Posterior vena cava (tissue), 2 donors: Measurements from ENCODE around the gene GRM3. TPM values are rescaled to one million over a fixed set of nuclear protein-coding genes. Genes with fewer than 3 reads are reported as not detected.

Experiments used
- DNase-seq: peaks from one replicate; pipeline ENCODE4 v3.0.0-alpha.2; 2020; ENCODE audit warnings: low spot score
- intact Hi-C, 2 donors: fragments of 100-400 bp; cut with DNase I; formaldehyde crosslinking; loops; one replicate each; pipeline versions ENCODE4 v1.14.1 to v1.14.2; 2022 to 2023
- total RNA-seq, 2 donors: library from RNA; stranded (reverse); fragmentation: NEBNext Ultra II Directional; extraction: Animal tissue kit (Norgen Biotek cat#: 25700); gene quantifications; one replicate each; pipeline ENCODE4 v1.2.1, GENCODE V29; 2021
- donor health status: DM: yes; HTN: yes; CAD: no.
- donor health status: DM: yes; HTN: yes; CAD: no.

GRM3 gene
- total RNA-seq, 2 donors from 2014 or later, result not detected

DNA sequence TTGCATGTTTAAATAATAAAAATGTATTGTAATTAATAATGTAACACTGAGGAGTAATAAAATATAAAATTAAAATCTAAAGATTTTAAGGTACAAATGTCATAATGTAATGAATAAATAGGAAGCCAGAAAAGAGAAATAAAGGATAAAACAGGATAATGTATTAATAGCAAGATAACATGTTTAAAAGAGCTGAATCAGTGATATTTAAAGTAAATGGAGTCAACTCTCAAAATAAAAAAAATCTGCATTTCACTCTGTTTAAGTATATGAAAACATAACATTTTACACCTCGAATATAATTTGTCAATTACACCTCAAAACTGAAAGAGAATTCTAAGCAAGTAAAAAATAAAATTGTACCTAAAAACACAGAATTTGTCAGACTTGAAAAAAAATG lies 44.1 kb downstream of the GRM3 start:
- no peak for DNase-seq
- intact Hi-C loops, result no loop called here

DNA sequence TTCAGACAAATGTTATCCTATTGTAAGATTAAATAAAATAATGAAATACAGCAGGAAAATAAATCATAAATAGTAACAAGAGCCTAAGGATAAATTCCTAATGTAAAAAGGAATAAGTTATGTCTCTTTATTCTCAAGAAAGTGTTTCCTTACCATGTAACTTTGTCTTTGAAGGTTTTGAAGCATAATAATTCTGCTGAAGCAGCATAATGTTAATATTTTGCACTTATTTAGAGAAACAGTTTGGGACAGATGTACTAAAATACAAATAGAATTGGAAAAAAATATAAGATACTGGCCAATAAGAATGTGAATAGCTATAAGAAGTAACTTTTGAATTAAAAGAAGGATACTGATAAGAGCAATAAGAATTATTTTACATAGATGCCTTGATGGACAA lies 45.7 kb downstream of the GRM3 start:
- no peak for DNase-seq
- intact Hi-C loops, result no loop called here

DNA sequence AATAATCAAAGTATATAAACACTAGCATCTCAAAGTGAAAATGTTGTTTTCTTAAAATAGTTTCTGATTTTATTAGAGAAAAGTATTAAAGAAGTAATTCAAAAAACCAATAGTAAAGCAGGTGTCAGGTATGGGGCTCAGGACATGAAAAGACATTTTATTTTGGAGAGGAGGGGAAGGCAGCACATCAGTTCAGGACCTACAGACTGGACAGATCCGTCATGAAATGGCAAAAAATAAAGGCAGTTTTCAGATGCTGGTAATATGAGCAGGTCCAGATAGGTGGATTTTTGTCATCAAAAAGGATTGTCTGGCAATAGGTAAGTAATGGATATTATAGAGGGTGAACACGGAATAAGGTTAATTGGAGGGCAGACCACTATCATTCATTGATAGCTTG lies 49.0 kb downstream of the GRM3 start:
- intact Hi-C loops, result no loop called here
- DNase-seq, result no peak

DNA sequence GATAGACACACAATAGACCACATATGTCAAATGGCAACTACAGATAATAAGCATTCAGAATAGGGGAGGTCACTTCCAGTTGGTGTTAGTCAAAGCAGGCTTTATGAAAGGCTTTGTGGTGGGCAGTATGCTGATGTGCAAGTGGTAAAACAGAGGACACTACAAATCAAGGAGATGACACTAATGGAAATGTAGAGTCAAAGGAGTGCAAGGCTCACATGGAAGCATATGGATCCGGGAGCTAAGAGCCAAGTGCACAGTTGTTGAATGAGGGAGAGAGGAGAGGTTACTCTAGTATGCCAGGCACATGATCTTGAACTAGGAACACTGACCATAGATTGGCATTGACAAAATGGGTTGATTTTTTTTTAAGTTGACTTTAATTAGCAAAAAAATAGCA lies 62.7 kb downstream of the GRM3 start:
- intact Hi-C loops, result no loop called here
- no peak for DNase-seq

DNA sequence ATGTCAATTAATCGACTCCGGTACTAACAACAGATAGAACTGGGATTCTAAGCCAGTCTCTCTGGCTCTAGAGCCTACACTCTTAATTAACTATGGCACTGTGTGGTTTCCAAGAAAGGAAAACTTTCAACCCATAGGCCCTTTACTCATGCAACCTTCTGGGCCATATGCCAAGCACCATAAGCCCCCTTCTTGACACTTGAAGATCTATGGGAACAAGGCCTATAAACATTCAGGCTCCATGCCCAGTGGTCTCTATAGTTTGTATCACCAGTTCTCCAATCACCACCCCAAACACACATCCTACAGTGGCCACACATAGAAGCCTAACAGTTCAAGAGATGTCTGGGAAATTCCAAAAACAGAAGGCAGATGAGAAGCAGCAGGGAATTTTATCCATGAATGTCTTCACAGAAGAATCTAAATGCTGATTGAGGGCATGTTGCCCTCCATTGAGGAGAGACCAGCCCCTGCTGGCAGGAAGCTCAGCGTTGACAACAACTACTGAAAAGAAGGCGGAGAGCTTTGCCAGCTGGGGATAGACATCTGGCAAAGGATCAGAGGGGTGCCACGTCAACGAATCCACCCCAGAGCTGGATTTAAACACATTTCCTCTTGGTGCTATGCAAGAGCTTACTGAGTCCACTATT lies 64.4 kb downstream of the GRM3 start:
- no peak for DNase-seq
- intact Hi-C loops, result no loop called here

DNA sequence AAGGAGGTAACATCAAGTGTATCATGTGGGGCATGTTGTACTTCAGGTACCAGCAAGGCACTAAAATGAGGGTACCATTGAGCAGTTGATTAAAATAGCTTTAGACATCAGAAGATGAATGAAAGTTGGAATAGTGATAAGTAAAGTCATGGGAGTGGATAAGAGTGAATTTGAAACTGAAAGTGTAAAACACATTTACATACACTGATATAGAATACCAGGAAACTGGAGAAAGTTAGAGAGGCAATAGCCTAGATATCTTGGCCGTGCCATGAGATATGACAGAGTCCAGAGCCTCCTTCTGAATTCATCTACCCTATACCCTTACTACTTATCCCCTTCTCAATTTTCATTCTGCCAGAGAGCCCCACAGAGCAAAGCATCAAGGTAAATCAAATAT lies 76.6 kb downstream of the GRM3 start:
- DNase-seq, result no peak
- intact Hi-C loops, result no loop called here

DNA sequence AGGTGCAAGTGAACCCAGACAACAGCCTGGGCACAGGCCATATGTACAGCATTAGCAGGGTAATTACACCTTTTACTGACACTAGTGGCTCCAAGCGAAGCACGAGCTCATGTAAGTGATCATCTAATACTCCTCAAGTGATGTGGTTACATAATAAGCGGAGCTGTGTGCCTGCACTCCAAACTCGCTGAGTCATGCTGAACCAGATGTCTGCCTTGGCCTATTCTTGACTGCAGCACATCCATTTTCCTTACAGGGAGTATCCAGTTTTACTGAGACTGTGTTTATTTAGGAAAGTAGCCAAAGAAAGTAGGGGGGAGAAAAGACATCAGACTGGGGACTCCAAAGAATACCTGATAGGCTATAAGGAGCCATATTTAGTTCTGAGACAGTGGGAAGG lies 90.1 kb downstream of the GRM3 start:
- DNase-seq, result no peak
- intact Hi-C loops, result no loop called here

DNA sequence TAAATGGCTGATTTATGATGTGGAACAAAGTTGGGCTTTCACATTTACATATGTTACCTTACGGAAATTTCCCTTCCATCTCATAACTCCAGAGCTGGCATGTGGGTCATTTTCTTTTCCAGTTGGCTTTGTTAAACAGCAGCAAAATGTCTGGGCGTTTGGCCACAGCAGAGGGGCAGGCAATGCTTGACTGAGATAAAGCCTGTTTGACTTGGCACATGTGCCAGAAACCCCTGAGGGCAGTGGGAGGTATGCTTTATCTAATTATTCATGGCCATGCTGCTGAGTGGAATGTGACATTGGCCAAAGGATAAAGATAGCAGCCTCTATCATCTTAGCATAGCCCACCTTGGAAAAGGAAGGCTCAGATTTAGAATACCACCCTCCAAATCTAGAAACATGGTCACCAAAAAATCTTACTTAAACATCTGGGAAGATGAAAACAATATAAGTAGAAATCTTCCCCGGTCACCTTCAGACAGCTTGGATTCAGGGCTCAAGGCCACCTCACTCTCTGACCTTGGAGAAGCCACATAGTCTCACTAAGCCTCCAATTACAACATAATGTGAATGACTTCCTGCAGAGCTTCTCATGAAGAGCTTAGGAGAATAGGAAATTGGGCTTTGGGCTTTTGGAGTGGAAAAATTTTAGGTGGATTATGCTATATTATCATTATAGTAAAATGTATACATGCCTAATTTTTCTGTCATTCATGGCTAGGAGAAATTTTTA lies 101.5 kb downstream of the GRM3 start:
- intact Hi-C loops, result no loop called here
- no peak for DNase-seq

DNA sequence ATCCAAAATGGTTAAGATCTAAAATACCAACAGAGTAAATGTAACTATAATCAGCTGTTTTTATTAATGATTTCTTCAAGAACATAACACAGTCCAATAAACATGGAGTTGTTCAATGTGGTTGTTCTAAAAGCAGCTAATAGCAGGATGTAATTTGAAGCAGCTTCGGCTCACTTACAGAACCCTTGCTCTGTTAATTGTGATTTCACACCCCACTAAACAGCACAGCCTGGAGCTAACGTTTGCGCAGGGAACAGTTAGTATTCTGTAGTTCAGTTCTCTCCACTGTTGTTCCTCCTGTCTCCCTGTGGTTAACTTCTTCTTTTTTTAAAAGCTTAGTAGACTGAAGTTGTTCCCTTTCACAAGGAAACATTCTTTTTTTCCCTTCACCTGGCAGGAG lies 104.0 kb downstream of the GRM3 start:
- DNase-seq, result no peak
- intact Hi-C loops, result no loop called here

DNA sequence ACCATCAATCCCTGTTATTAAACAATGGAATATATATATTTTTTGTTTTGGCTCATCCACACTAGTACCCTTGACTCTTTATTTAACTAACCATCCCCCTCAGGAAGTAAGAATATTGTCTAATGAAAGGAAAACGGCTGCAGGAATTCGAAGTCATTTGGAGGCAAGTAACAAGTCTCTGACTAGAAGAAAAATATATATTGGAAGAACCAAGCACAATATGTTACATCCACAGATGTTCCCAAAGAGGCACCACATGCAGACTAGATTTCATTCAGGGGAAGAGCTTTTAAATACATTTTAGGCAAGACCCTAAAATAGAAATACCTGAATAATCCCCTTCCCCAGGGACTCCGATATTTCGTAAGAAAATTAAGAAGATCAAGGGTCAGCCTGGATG lies 104.5 kb downstream of the GRM3 start:
- intact Hi-C loops, result no loop called here
- no peak for DNase-seq

DNA sequence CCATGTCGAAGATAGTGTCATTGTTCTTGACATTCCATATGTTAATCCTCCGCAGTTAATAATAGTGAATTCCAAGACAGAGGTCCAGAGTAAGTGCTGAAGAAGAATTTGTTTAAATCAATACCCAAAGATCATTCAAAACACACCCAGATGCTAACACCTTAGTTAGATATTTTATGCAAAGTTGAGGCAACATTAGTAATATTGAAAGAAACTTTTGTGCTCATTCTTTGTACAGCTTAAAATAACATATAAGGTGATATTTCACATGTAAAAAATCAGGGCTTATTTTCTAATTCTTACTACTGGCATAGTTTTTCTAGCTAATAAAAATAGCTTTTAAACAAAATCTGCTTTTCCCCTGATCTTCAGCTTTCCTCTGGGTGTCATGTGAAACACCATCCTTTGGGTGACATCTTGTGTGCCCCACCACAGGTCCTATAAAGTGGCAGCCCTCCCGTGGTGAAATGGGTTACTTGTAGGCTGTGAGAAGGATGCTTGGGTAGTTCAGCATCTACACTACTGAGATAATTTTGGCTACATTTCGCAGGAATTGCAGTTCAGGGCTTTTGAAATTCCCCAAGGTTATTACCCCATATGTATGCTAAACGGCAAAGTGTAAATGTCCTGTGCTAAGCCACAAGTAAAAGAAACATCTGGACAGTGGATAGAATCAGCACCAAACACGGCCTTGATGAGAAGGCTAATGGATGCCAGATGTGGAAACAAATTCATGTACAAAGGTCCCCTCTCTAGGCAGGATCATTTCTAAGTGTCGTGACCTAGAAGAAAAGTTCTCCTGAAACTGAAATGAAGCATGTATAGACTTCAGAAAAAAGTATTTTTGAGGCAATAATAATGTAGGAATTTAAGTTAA lies 105.4 kb downstream of the GRM3 start:
- intact Hi-C loops, result no loop called here

DNA sequence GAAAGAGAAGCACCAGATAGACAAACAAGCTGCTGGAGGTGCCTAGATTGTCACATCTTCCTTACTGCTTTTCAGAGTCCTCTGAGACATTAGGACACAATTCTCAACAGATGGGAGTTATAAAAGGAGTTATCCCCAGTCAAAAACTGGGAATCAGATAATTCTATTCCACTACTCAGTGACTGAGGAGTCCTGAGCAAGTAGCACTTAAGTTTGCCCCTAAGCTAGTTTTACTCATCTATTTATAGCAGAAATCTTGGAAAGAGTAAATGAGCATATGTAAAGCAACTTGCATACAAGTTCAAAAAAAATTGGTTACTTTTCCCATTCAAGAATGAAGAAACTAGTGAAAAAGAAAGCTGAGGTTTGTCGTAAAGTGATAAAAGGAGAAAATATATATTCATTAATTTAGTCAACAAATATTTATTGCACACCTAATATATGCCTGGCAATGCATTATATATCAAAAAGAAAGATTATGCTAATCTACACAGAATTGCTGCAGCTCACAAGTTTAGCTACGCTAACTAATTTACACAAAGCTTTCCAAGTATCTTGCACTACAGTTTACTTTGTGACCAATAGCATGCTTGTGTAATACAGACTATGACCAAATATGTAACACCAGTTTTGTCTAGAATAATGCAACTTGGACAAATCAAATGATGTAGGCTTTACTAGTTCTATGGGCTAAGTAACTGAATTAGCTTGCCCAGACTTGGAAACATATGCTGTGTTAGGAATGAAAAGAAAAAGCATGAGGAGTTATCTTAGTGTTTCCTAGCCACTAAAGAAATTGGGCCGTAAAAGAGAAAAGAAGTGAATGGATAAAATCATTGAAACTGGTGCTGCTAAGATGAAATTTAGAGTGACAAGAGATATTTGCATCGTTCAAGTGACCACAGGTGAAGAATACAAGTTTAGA lies 106.3 kb downstream of the GRM3 start:
- no peak for DNase-seq
- intact Hi-C loops, result no loop called here

More for the DNA sequence above, 105.4 kb downstream of the GRM3 start:
- no peak for DNase-seq

DNA sequence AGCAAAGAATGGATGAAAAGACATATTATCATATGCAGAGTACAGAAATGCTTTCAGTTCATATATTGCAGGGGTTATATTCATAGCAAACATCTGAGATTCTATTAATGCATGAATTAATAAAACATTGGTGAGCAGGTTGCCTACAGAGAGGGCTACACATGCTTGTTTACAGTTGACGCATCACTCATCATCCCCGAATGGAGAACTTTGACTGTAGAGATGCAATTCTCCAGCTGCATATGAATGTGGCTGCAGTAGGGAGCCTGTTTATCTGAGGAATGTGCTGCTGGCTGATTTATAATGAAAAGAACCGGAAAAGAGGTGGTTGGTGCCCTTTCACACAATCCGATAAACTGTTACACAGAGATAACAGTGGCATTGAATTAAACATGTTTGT lies 116.5 kb downstream of the GRM3 start:
- intact Hi-C loops, result no loop called here
- DNase-seq, result no peak

DNA sequence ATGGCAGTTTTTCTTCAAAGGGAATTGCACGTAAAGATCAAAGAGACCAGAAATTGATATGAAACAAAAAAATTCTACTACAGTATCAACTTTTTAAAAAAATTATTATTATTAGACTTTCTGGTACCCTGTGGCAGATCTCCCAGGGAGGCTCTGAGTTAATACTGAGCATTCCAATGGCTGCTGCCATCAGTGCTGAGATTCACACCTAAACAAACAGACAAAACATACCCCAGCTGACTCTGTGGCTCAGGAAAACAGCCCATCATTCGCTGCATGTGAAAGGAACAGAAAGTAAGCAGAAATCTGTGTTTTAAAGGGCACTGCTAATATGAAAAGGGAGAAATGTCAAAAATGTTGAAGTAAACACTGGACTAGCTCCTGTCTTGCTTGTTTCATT lies 118.4 kb downstream of the GRM3 start:
- intact Hi-C loops, result no loop called here
- DNase-seq, result no peak

DNA sequence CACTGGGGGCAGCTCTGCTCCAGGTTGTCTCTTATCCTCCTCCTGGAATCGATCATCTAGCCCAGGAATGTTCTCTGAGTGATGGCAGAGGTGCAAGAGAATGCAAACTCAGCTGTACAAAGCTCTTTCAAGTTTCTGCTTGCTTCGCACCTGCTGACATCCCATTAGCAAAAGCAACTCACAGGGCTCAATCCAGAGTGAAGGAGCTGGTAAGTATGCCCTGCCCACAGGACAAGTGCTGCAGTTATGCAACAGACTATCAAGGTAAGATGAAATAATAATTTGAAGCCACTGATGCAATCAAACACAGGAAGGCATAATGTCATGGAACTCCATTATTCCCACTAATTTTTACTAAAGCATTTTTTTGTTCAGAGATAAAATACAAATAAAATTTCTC lies 122.2 kb downstream of the GRM3 start:
- intact Hi-C loops, result no loop called here
- no peak for DNase-seq

DNA sequence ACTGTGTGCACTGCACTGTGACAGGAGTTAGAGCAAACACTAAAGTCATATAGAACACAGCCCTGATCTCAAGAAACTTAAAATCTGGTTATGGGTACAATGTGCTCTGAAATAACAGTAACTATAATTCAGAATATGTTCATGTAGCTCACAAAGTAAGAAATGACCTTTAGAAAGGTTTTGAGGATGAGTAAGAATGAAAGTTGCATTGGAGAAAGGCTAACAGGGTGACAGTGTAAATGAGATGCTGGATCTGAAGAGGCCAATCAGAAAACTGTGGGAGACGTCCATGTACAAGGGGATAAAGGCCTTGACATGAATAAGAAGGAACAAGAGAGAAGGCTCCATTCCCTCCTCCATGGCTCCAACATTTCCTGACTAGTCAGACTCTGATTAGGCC lies 124.7 kb downstream of the GRM3 start:
- no peak for DNase-seq
- intact Hi-C loops, result no loop called here

DNA sequence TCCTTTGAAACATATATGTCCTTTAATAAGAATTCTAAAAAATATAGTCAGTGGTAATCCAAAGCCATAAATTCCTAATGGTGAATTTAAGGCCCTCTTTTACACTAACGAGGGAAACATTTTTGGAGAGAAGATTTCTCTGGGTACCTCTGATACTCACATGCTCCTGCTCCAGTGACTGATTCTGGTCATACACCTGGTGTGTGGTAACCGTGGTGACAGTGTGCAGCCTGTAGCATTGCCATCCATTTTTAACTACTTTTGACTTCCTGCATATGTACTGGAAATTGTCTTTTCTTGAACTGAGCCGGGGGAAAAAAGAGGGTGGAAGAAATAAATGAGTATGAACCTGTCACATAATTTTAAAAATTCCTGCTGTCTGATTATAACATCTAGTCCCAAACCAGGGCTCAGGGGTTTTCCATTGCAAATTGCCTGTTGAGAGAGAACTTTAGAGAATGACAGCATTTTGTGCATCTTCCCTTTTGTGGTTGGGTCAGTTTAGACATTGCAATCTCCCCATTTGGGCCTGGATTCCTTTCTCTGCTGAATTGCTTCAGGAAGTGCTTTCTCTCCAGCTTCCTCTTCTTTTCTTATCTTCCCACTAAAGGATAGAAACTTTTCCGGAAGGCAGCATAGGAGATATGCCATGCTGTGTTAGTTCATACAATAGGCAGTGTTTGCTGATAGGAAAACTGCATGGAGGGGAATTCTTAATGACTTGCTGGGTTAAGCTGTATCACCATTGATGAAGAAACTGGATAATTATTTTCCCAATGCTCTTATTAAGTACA lies 125.5 kb downstream of the GRM3 start:
- no peak for DNase-seq
- intact Hi-C loops, result no loop called here

DNA sequence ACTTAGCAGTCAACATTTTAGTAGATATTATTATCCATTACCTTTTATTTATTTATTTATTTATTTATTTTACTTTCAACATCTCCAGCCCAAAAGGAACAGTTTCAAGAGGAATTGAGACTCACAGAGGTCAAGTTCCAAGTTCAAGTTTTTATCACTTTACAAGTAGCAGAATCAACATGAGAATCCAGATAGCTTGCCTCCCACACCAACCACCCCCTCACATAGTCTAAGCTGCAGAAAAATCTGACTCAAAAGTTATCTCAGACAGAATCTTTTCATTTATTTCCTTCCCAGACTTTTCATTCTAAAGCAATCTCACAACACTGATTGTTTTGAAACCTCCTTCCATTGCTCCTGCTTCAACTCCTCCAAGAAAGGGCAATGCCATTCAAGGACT lies 129.6 kb downstream of the GRM3 start:
- intact Hi-C loops, result no loop called here
- DNase-seq, result no peak

DNA sequence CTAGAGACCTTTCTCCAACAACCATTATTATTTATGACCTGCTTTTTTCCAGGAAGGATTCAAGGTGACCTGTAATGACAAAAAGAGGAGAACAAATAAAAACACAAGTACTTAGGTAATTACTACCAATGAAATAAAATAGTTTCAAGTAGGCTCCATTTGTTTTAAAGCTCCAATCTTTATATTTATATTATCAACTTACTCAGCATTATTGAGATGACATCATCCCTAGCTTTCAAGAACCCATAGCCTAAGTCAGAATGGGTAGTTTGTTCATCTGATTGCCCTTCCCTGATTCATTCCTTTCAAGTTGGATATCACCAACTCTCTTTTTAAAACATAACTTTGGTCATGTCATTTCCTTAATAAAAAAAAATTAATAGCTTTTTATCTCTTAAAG lies 131.5 kb downstream of the GRM3 start:
- DNase-seq, result no peak
- intact Hi-C loops, result no loop called here
